ENCODE results near the gene SOD2. TPM values are rescaled to one million over a fixed set of nuclear protein-coding genes. Genes with fewer than 3 reads are reported as not detected.

Gene SOD2
- total RNA-seq, 1 experiment from 2014 or later, result 180 TPM

- Histone ChIP-seq H3K9me3 (ENCODE audit: control insufficient read depth, insufficient read depth, low read depth, low read length) (no peaks in the 10 kb centered on the region), H3K4me3 (ENCODE audit: low read depth in 2 of 2, low read length in 2 of 2) (no peak overlapping the region), H3K36me3 (ENCODE audit: control insufficient read depth, insufficient read depth, low read length) (peaks cover 8% of the 10 kb centered on the region; the same call in 1 of the 2 replicates), H3K27ac (ENCODE audit: low read length) (no peak overlapping the region), H3K27me3 (ENCODE audit: control insufficient read depth, insufficient read depth, low read length) (no peaks in the 10 kb centered on the region), H3K4me1 (ENCODE audit: control insufficient read depth, insufficient read depth, low read length) (no peaks in the 10 kb centered on the region)
- TF ChIP-seq TCF7L2 (IDR thresholded peaks at IDR 0.05; ENCODE audit: low read depth, low read length), result no peak
- TF ChIP-seq, protein P1, sequence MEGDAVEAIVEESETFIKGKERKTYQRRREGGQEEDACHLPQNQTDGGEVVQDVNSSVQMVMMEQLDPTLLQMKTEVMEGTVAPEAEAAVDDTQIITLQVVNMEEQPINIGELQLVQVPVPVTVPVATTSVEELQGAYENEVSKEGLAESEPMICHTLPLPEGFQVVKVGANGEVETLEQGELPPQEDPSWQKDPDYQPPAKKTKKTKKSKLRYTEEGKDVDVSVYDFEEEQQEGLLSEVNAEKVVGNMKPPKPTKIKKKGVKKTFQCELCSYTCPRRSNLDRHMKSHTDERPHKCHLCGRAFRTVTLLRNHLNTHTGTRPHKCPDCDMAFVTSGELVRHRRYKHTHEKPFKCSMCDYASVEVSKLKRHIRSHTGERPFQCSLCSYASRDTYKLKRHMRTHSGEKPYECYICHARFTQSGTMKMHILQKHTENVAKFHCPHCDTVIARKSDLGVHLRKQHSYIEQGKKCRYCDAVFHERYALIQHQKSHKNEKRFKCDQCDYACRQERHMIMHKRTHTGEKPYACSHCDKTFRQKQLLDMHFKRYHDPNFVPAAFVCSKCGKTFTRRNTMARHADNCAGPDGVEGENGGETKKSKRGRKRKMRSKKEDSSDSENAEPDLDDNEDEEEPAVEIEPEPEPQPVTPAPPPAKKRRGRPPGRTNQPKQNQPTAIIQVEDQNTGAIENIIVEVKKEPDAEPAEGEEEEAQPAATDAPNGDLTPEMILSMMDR (IDR thresholded peaks at IDR 0.05), result no peak
- POLR2A ChIA-PET, result no interaction called here
- no TSS peak for BruUV-seq (replicated peaks)
- DNase-seq (ENCODE audit: low read depth, low spot score) (no peak), ATAC-seq (no peak)
- intact Hi-C loops (cut with micrococcal nuclease; ENCODE audit: unreplicated experiment), result no loop called here
- in situ Hi-C loops (cut with HindIII; ENCODE audit: low pct_unique_long_range_greater_than_20kb, low sequenced_read_pairs), result no loop called here
- CTCF ChIA-PET, result no interaction called here
Observed at GRCh38 chr6:159678574-159678973, 14.5 kb downstream of the SOD2 start.

- H3K27me3 ChIP-seq (ENCODE audit: control insufficient read depth, insufficient read depth, low read length), result no peaks in the 10 kb centered on the region
- no TSS peak for BruUV-seq (replicated peaks)
- intact Hi-C loops (cut with micrococcal nuclease; ENCODE audit: unreplicated experiment), result no loop called here
- ChIA-PET CTCF (no interaction called here), POLR2A (interaction anchor here (0.6 kb wide), 1 partner anchor 455 kb away, joined by 13 read pairs; no protein-coding TSS in a partner anchor)
- H3K4me1 ChIP-seq (ENCODE audit: control insufficient read depth, insufficient read depth, low read length), result no peaks in the 10 kb centered on the region
- TF ChIP-seq SIN3A (IDR thresholded peaks at IDR 0.05; ENCODE audit: borderline replicate concordance, insufficient read depth, low read depth, low read length), result no peak
- TF ChIP-seq REST (IDR thresholded peaks at IDR 0.05; ENCODE audit: insufficient read depth in 1 of 2, low read depth in 2 of 2, low read length in 1 of 2), result no peak
- no peak for TF ChIP-seq POLR2AphosphoS5 (IDR thresholded peaks at IDR 0.05; ENCODE audit: low read depth, low read length)
- TF ChIP-seq TCF7L2 (IDR thresholded peaks at IDR 0.05; ENCODE audit: low read depth, low read length), result no peak
- TF ChIP-seq, protein P1 (IDR thresholded peaks at IDR 0.05), result no peak
- in situ Hi-C loops (cut with HindIII; ENCODE audit: low pct_unique_long_range_greater_than_20kb, low sequenced_read_pairs), result no loop called here
- H3K27ac ChIP-seq (ENCODE audit: low read length), result no peak overlapping the region
- H3K9me3 ChIP-seq (ENCODE audit: control insufficient read depth, insufficient read depth, low read depth, low read length), result no peaks in the 10 kb centered on the region
- DNase-seq (ENCODE audit: low read depth, low spot score) (no peak), ATAC-seq (no peak)
- H3K36me3 ChIP-seq (ENCODE audit: control insufficient read depth, insufficient read depth, low read length), result peaks cover 5% of the 10 kb centered on the region; the same call in 1 of the 2 replicates
- no peak overlapping the region for H3K4me3 ChIP-seq (ENCODE audit: low read depth in 2 of 2, low read length in 2 of 2)
Observed at GRCh38 chr6:159677506-159678165, 15.4 kb downstream of the SOD2 start.
